K562 (cell line): ENCODE results near the gene EFS. TPM values are rescaled to one million over a fixed set of nuclear protein-coding genes. Genes with fewer than 3 reads are reported as not detected.
A peak's percentile ranks its signal among the peaks of the same experiment; 100 is the strongest.

Source experiments
- BRCA1 ChIP-seq, 2 experiments: fragments of 450-650 bp in 1 of 2; sonication (generic) in 1 of 2; formaldehyde crosslinking in 1 of 2; IDR thresholded peaks; 2 replicates each; pipeline versions ENCODE4 v1.5.0 to v1.6.1; 2017 to 2020; ENCODE audit warnings: mild to moderate bottlenecking in 1 of 2, missing genetic modification reagents in 1 of 2
- C11orf30 ChIP-seq: fragments of 450-650 bp; IDR thresholded peaks from 2 replicates; pipeline ENCODE4 v1.6.1; 2016; ENCODE audit warnings: low read depth, mild to moderate bottlenecking
- CEBPG ChIP-seq, 3 experiments: fragments of 200-800 bp in 1 of 3; sonication (Bioruptor generic) in 1 of 3; sonication (generic) in 1 of 3; formaldehyde crosslinking in 1 of 3; IDR thresholded peaks in 2 of 3; conservative IDR thresholded peaks in 1 of 3; 2 replicates each; pipeline versions ENCODE4 v1.6.1 to v1.8.0; 2016 to 2022; ENCODE audit warnings: missing compliant biosample characterization in 2 of 3, missing genetic modification characterization in 2 of 3, mild to moderate bottlenecking in 1 of 3, missing genetic modification reagents in 1 of 3
- CREBBP ChIP-seq: IDR thresholded peaks from one replicate; pipeline ENCODE4 v1.6.1; 2012; ENCODE audit warnings: low read depth, mild to moderate bottlenecking, control low read depth, inconsistent platforms, low read length
- ELF4 ChIP-seq: fragments of 450-650 bp; formaldehyde crosslinking; IDR thresholded peaks from 2 replicates; pipeline ENCODE4 v1.4.0; 2022; ENCODE audit warnings: missing genetic modification characterization
- ERF ChIP-seq: fragments of 450-650 bp; formaldehyde crosslinking; IDR thresholded peaks from 2 replicates; pipeline ENCODE4 v1.4.0; 2020; ENCODE audit warnings: mild to moderate bottlenecking, mixed read lengths
- FIP1L1 ChIP-seq: fragments of 200-400 bp; formaldehyde crosslinking; IDR thresholded peaks from 2 replicates; pipeline ENCODE4 v1.6.1; 2018; ENCODE audit warnings: mild to moderate bottlenecking, low read depth, low read length; ENCODE audit not compliant: poor library complexity, severe bottlenecking
- KAT2B ChIP-seq: IDR thresholded peaks from one replicate; pipeline ENCODE4 v1.6.1; 2012; ENCODE audit warnings: low read depth, mild to moderate bottlenecking, control low read depth, inconsistent platforms, low read length, moderate library complexity
- KLF10 ChIP-seq: fragments of 250-450 bp; sonication (Bioruptor Pico); IDR thresholded peaks from 2 replicates; pipeline ENCODE4 v1.6.1; 2021; ENCODE audit warnings: matching md5 sums
- KLF6 ChIP-seq: fragments of 250-450 bp; sonication (Bioruptor Pico); IDR thresholded peaks from 2 replicates; pipeline ENCODE4 v1.4.0; 2020; ENCODE audit warnings: mild to moderate bottlenecking, moderate library complexity, borderline replicate concordance
- NCOA2 ChIP-seq, 2 experiments: fragments of 450-650 bp; IDR thresholded peaks; 2 replicates each; pipeline ENCODE4 v1.6.1; 2018; ENCODE audit warnings: mild to moderate bottlenecking in 2 of 2, moderate library complexity in 1 of 2; ENCODE audit not compliant: partially characterized antibody in 2 of 2
- NFE2L1 ChIP-seq: fragments of 450-650 bp; IDR thresholded peaks from 2 replicates; pipeline ENCODE4 v1.6.1; 2016; ENCODE audit warnings: missing genetic modification characterization, low read depth, mild to moderate bottlenecking, missing compliant biosample characterization, moderate library complexity, borderline replicate concordance
- PHF8 ChIP-seq: fragments of 200-600 bp; sonication (generic); IDR thresholded peaks from 2 replicates; pipeline ENCODE4 v1.6.1; 2012; ENCODE audit warnings: mixed run types, mild to moderate bottlenecking, inconsistent platforms, low read length, moderate library complexity, borderline replicate concordance
- PURB ChIP-seq: sonication (generic); formaldehyde crosslinking; IDR thresholded peaks from 2 replicates; pipeline ENCODE4 v1.9.0; 2021; ENCODE audit warnings: low read depth, mild to moderate bottlenecking, missing genetic modification reagents
- SMAD1 ChIP-seq: fragments of 150-350 bp; IDR thresholded peaks from 2 replicates; pipeline ENCODE4 v1.6.1; 2014; ENCODE audit warnings: low read length, low read depth; ENCODE audit not compliant: partially characterized antibody
- SPI1 ChIP-seq: IDR thresholded peaks from 2 replicates; pipeline ENCODE4 v1.6.1; 2011; ENCODE audit warnings: low read depth, low read length, control low read depth, borderline replicate concordance
- SRSF1 ChIP-seq: fragments of 200-400 bp; formaldehyde crosslinking; IDR thresholded peaks from 2 replicates; pipeline ENCODE4 v1.6.1; 2017; ENCODE audit warnings: mild to moderate bottlenecking, low read depth, low read length, moderate library complexity
- TEAD2 ChIP-seq: fragments of 450-650 bp; IDR thresholded peaks from 2 replicates; pipeline ENCODE4 v1.6.1; 2016; ENCODE audit warnings: missing genetic modification characterization, control low read depth, missing compliant biosample characterization
- TRIM28 ChIP-seq: fragments of 450-650 bp; IDR thresholded peaks from 2 replicates; pipeline ENCODE4 v1.6.1; 2017
- ZBED1 ChIP-seq: IDR thresholded peaks from 2 replicates; pipeline ENCODE4 v1.6.1; 2014
- ZBTB8A ChIP-seq: fragments of 450-650 bp; IDR thresholded peaks from 2 replicates; pipeline ENCODE4 v1.6.1; 2018; ENCODE audit warnings: mild to moderate bottlenecking, moderate library complexity; ENCODE audit not compliant: partially characterized antibody
- ZC3H11A ChIP-seq: IDR thresholded peaks from 2 replicates; pipeline ENCODE4 v1.6.1; 2012; ENCODE audit warnings: low read depth, low read length, improper control_type of control experiment
- ZFP1 ChIP-seq: fragments of 450-650 bp; formaldehyde crosslinking; IDR thresholded peaks from 2 replicates; pipeline ENCODE4 v1.4.0; 2020; ENCODE audit warnings: mild to moderate bottlenecking, mixed read lengths
- ZKSCAN8 ChIP-seq: fragments of 200-800 bp; sonication (Bioruptor generic); IDR thresholded peaks from 2 replicates; pipeline ENCODE4 v1.6.1; 2016; ENCODE audit warnings: missing genetic modification characterization, missing compliant biosample characterization
- ZNF444 ChIP-seq: fragments of 250-450 bp; sonication (Bioruptor Pico); IDR thresholded peaks from 2 replicates; pipeline ENCODE4 v1.4.0; 2020; ENCODE audit warnings: mild to moderate bottlenecking, moderate library complexity
- ZNF76 ChIP-seq: fragments of 250-450 bp; sonication (Bioruptor Pico); IDR thresholded peaks from 2 replicates; pipeline ENCODE4 v1.4.0; 2020; ENCODE audit warnings: mild to moderate bottlenecking, moderate library complexity, borderline replicate concordance
- polyA plus RNA-seq, 8 experiments: library from polyadenylated mRNA; depleted of rRNA in 4 of 8; stranded (reverse) in 5 of 8; unstranded in 3 of 8; fragments of >200 nt; fragmentation: Nextera tagmentation in 2 of 8; fragmentation: Illumina TruSeq in 1 of 8; extraction: Ambion mirVana in 2 of 8; extraction: Trizol in 1 of 8; gene quantifications; 2 replicates each; pipeline versions ENCODE4 v1.2.1 to v1.2.3, GENCODE V29; 2011 to 2014; ENCODE audit warnings: inconsistent platforms in 1 of 8, missing spikeins in 1 of 8
- total RNA-seq, 7 experiments: library from RNA; depleted of rRNA in 6 of 7; stranded (reverse); fragments of >200 nt in 6 of 7; fragmentation: Illumina TruSeq in 2 of 7; extraction: Trizol in 2 of 7; gene quantifications; 2 replicates each; pipeline versions ENCODE4 v1.2.1 to v1.2.3, GENCODE V29; 2011 to 2021; ENCODE audit warnings: low replicate concordance in 1 of 7
- TF ChIP-seq, protein P1 (sequence below), 2 experiments: IDR thresholded peaks; 2 replicates each; pipeline ENCODE4 v1.6.1; 2012; ENCODE audit warnings: improper control_type of control experiment in 2 of 2, low read depth in 2 of 2, low read length in 2 of 2, borderline replicate concordance in 1 of 2

Gene EFS
- total and polyA plus RNA-seq, 9 of the 15 experiments (the other 6 are each of a cell fraction or from before 2014, with no cell fraction given) = 0.01 to 0.03 TPM; not detected in 7

DNA sequence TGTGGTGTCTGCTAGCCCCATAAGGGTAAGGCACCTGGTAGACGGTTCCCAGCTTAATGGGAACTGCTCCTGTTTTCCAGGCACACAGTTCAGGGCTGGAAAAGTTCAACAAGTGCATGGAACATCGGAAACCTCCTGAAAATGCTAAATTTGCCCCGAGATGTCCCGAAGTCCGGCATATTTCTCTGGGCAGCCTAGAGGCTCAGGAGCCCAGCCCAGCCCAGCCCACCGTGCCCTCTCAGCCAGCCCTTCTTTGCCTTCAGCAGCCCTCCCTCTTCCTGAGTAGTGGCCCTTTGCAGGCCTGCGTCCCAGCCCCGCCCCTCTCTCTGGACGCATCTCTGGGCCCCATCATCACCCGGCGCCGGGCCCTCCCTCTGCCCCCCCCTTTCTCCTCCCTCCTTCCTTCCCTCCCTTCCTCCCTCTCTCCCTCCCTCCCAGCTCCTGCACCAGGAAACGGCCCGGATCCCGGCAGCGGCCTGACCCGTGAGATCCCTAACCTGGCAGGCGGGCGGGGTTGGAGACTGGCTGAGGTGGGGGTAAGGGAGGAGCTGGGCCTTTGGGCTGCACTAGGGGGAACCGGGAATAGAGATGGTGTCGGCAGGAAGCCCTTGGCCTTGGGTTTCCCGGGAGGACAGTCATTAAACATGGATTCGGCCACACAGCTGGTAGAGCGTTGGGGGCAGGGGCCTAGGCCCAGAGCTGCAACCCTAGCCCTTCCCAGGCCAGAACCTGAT lies 58.4 kb downstream of the EFS start, which contains the start of gene BCL2L2 (continued):
- TF ChIP-seq ELF4 (0 out of 2 replicates have a peak, but pooled peaks have one; percentile 60), ZKSCAN8 (CRISPR knock-in tag) (no peak), NFE2L1 (tag) (no peak), BRCA1 (IDR thresholded peaks at IDR 0.05) (no peak), BRCA1 (CRISPR knock-in tag; IDR thresholded peaks at IDR 0.05) (no peak), NCOA2 (IDR thresholded peaks at IDR 0.05; ENCODE audit: partially characterized antibody in 2 of 2) (no peak), SMAD1 (peak; percentile 30), ERF (CRISPR knock-in tag) (no peak), SPI1 (no peak), ZNF444 (no peak), CREBBP (no peak), ZBTB8A (no peak), FIP1L1 (no peak), KLF10 (CRISPR knock-in tag) (no peak), TEAD2 (tag) (no peak), SRSF1 (no peak), KAT2B (no peak), TRIM28 (peak; percentile 31; the same call in 1 of the 2 replicates), ZBED1 (no peak; the same call in 1 of the 2 replicates), ZFP1 (CRISPR knock-in tag) (no peak), ZNF76 (CRISPR knock-in tag) (no peak), CEBPG (CRISPR knock-in tag; IDR thresholded peaks at IDR 0.05) (no peak), CEBPG (tag; conservative IDR thresholded peaks at IDR 0.05 in 1 of 2, IDR thresholded peaks at IDR 0.05 in 1 of 2) (no peak), PURB (CRISPR knock-in tag) (no peak), C11orf30 (no peak), PHF8 (peak; percentile 85), KLF6 (no peak), ZC3H11A (no peak)
- TF ChIP-seq, protein P1, sequence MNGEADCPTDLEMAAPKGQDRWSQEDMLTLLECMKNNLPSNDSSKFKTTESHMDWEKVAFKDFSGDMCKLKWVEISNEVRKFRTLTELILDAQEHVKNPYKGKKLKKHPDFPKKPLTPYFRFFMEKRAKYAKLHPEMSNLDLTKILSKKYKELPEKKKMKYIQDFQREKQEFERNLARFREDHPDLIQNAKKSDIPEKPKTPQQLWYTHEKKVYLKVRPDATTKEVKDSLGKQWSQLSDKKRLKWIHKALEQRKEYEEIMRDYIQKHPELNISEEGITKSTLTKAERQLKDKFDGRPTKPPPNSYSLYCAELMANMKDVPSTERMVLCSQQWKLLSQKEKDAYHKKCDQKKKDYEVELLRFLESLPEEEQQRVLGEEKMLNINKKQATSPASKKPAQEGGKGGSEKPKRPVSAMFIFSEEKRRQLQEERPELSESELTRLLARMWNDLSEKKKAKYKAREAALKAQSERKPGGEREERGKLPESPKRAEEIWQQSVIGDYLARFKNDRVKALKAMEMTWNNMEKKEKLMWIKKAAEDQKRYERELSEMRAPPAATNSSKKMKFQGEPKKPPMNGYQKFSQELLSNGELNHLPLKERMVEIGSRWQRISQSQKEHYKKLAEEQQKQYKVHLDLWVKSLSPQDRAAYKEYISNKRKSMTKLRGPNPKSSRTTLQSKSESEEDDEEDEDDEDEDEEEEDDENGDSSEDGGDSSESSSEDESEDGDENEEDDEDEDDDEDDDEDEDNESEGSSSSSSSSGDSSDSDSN (IDR thresholded peaks at IDR 0.05; ENCODE audit: borderline replicate concordance in 1 of 2, low read depth in 2 of 2, low read length in 2 of 2) = peak; percentile 38 to 61; a peak in 1 of 4 replicates
